ENCODE data around the gene ADD3.
"Not testable (repeated sequence)": the region's sequence is repeated elsewhere in the genome, so short reads cannot be mapped to it uniquely, and the experiment has no call there.

The ADD3 gene

DNA sequence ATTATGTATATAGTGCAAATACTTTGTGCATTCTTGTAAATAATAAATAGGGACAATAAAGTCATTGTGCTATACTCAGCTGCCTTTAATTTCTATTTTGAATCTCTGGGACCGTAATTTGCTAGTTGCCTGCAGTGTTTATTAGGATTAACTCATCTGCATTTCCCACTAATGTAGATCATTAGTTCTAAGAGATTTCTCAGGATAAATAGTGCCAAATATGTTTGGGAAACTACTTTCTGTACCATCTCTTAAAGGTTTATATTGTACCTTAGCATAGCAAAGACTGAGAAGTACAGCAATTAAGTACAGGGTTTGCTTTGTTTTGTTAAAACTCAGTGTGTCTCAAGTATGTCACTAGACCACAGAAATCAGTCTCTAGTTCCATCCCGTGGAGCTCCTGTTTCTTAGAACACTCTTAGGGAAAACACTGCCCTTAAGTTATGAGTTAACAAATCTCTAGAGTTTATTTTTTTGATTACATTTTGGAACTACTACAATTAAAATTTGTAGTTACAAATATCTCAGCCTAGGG, 26.0 kb downstream of the ADD3 start:
- no peak for DNase-seq (ENCODE audit: low read depth)

- DNase-seq (ENCODE audit: low read depth): no peak
These were observed 26.8 kb downstream of the ADD3 start for GRCh38 chr10:110034596-110034995.

DNA sequence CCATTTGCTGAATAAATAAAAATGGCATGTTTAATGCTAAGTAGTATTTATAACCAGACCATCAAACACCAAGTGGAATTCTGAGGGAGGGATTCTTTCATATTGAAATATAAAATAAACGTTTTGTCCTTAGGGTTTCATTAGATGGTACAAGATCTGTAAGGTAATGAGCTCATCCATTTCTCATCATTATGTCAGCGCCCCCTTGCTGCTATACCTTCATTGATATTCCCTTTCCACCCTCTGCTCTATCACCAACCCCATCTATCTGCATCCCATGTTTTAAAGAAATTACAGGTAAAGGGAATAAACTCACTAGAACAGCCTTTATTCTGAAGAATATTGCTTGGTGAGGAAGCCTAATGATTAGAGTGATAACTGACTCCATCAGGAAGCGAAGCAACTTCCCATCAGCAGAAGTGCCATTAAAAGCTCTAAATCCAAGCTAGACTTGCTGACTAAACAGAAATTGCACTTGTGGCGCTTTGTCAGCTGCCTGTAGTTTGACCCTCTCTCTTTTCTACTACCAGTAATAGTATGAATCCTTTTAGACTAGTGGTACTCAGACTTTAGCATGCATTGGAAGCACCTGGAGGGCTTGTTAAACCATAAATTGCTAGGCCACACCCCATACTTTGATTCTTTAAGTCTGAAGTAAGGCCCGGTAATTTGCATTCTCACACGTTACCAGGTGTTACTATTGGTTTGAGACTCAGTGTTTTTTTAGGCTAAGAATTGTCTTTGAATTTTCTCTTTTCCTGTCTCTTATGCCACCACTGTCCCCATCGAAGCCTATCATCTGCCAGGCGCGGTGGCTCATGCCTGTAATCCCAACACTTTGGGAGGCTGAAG, 27.5 kb downstream of the ADD3 start:
- no peak for DNase-seq (ENCODE audit: low read depth)

GRCh38 chr10:110036640-110037039, 28.9 kb downstream of the ADD3 start:
- DNase-seq (ENCODE audit: low read depth): no peak

- no peak for DNase-seq (ENCODE audit: low read depth)
These were observed 31.5 kb downstream of the ADD3 start for GRCh38 chr10:110039254-110039653.

GRCh38 chr10:110040108-110040507, 32.3 kb downstream of the ADD3 start:
- DNase-seq (ENCODE audit: low read depth): no peak

DNA sequence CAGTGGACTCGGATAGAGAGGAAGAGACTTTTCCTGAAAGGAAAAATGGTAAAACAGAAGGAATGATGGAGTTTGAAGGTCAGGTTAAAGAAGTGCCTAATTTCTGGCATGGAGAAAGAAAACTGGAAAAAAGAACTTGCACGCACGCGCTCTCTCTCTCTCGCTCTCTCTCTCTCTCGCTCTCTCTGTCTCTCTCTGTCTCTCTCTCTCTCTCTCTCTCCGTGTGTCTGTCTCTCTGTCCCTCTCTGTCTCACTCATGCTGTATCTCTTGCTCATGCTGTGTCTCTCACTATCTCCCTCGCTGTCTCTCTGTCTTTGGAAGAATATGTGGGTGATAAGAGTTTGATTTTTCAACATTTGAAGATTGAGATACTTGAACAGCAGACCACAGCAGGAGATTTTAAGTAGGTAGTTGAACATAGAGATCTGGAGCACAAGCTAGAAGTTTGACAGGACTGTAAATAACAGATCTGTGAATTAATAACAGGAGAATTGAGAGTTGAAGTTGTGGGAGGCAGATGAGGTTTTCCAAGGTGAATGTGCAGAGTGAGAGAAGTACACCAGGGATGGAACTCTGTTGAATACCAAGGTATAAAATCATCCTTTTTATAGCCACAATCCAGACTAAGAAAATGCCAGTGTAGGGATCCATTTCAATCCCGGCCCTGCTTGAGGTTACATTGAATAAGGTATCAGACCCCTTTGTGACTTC, 33.1 kb downstream of the ADD3 start:
- DNase-seq (ENCODE audit: low read depth): no peak

DNA sequence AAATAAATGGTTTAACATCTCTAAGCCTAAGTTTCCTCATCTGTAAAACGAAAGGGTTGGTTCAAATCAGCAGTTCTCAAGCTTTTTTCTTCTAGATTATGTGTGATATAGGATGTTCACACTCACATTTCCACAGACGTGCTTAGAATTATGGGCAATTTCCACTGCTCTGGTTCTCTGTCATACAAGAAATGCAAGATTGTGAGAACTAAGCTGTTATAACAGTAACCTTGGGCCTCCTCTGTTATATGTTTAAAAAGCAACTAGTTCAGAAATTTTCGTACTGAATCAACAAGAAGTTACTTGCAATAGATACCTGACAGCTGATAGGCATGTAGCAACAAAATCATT, 33.7 kb downstream of the ADD3 start:
- DNase-seq (ENCODE audit: low read depth): no peak

GRCh38 chr10:110042181-110042580, 34.4 kb downstream of the ADD3 start:
- no peak for DNase-seq (ENCODE audit: low read depth)

GRCh38 chr10:110042891-110043290, 35.1 kb downstream of the ADD3 start:
- DNase-seq (ENCODE audit: low read depth): no peak

DNA sequence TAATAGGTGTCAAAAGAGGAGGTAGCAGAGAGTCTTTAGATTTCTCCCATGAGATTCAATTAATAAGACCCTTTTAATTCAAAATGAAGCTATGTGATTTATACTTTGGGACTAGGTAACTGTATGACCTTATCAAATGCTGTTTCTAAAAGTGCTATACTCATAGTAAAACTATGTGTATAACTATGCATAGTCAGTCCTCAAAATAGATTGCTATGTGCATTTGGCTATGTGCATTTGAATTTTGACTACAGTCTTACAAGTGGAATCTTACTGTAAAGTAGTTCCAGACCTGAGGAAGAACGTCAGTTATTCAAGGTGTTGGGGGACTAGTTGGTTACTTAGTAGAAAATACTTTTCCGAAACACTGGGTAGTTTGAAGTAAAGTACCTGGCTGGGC, 36.9 kb downstream of the ADD3 start:
- no peak for DNase-seq (ENCODE audit: low read depth)

GRCh38 chr10:110045772-110046171, 38.0 kb downstream of the ADD3 start:
- no peak for DNase-seq (ENCODE audit: low read depth)

GRCh38 chr10:110048145-110048544, 40.4 kb downstream of the ADD3 start:
- not testable (repeated sequence) for DNase-seq (ENCODE audit: low read depth)

GRCh38 chr10:110048781-110049180, 41.0 kb downstream of the ADD3 start:
- DNase-seq (ENCODE audit: low read depth): no peak

DNA sequence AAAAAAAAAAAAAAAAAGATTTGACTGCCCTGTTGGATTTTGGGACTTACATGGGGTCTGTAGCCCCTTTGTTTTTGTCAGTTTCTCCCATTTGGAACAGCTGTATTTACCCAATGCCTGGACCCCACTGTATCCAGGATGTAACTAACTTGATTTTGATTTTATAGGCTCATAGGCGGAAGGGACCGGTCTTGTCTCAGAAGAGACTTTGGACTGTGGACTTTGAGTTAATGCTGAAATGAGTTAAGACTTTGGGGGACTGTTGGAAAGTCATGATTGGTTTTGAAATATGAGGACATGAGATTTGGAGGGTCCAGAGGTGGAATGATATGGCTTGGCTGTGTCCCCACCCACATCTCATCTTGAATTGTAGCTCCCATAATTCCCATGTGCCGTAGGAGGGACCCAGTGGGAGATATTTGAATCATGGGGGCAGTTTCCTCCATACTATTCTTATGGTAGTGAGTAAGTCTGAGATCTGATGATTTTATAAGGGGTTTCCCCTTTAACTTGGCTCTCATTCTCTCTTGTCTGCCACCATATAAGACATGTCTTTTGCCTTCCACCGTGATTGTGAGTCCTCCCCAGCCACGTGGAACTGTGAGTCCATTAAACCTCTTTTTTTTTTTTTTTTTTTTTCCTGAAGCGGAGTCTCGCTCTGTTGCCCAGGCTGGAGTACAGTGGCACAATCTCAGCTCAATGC, 42.3 kb downstream of the ADD3 start:
- not testable (repeated sequence) for DNase-seq (ENCODE audit: low read depth)

- DNase-seq (ENCODE audit: low read depth): no peak
These were observed 43.7 kb downstream of the ADD3 start for GRCh38 chr10:110051487-110051886.

DNA sequence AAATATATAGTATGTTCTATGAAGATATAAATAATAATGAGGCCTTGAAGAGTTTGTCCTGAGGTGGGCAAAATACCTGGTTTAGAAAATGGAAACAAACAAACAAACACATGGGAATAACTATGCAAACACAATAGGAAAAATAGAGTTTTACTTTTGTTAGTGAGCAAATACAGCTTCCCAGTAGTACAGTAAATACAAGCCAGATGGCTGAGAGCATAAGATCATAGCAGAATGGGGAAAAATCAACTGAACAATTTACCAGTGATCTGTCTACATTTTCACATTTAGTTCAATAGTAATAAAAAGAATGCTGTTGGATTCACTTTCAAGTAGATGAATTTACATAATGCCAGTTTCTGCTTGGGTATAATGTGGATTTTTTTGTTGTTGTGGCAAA, 45.1 kb downstream of the ADD3 start:
- no peak for DNase-seq (ENCODE audit: low read depth)

GRCh38 chr10:110056822-110057221, 49.0 kb downstream of the ADD3 start:
- no peak for DNase-seq (ENCODE audit: low read depth)

DNA sequence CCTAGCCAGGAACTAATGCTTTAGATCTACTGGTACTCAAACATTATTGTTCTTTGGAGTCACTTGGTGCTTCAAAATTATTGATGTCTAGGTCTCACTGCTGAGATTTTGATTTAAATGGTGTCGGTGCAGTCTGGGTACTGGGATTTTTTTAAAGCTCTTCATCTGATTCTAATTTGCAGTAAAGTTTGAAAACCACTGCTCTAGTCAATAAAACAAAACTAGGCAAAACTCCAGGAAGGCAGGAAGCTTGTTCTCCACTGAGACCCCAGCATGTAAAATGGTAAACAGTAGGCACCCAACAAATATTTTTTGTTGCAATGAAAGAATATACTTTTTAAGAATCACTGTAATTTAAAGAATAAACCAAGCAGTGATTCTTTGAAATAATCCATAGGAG, 49.7 kb downstream of the ADD3 start:
- no peak for DNase-seq (ENCODE audit: low read depth)

DNA sequence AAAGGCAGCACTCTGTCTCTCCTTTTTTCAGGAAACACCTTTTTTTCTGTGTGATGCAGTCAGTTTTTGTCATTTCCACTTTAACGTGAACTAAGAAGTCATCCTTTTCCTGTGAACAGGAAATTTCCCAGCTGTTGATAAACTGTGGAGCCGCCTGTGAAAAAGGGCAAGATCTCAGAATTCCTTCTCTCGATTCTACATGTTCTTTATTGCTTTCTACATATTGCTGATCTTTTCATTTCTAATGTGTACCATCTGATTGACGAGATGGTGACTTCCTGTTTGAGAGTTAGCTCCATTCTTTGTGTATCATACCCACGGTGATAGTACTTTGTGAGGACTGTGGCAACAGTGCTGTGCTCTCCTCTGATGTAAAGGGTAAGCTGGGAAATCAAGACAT, 50.4 kb downstream of the ADD3 start:
- no peak for DNase-seq (ENCODE audit: low read depth)

DNA sequence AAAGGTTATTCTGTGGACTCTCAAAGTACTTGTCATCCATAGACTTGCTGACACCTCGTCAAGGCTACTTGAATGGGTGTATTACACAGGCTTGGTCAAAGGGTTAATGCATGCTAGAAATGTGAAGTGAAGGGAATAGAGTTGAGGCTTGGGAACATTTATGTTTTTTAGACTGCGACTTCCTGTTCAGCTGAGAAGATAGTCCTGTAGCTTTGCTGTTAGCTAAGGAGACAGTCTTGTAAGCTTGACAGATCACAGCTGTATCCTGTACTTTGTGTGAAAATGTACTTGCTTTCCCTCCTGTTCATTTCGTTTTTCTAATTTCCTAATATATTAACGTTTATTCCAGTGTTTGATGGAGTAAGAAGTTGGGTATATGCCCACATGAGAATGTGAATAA, 52.1 kb downstream of the ADD3 start:
- DNase-seq (ENCODE audit: low read depth): no peak

- no peak for DNase-seq (ENCODE audit: low read depth)
These were observed 53.9 kb downstream of the ADD3 start for GRCh38 chr10:110061687-110062086.

- DNase-seq (ENCODE audit: low read depth): no peak
These were observed 57.5 kb downstream of the ADD3 start for GRCh38 chr10:110065269-110065668.
